ENCODE results near the gene CLIP2.
"Not testable (repeated sequence)": the region's sequence is repeated elsewhere in the genome, so short reads cannot be mapped to it uniquely, and the experiment has no call there.

CLIP2 gene

GRCh38 chr7:74297516-74298233 lies 8.5 kb downstream of the CLIP2 start:
- DNase-seq (ENCODE audit: low read depth), result no peak

GRCh38 chr7:74299401-74299800 lies 10.2 kb downstream of the CLIP2 start:
- no peak for DNase-seq (ENCODE audit: low read depth)

GRCh38 chr7:74300926-74301325 lies 11.7 kb downstream of the CLIP2 start:
- DNase-seq (ENCODE audit: low read depth), result no peak

- DNase-seq (ENCODE audit: low read depth), result no peak
Measured at GRCh38 chr7:74302745-74303221, 13.6 kb downstream of the CLIP2 start.

GRCh38 chr7:74304550-74304949 lies 15.3 kb downstream of the CLIP2 start:
- no peak for DNase-seq (ENCODE audit: low read depth)

GRCh38 chr7:74306004-74306729 lies 17.0 kb downstream of the CLIP2 start:
- no peak for DNase-seq (ENCODE audit: low read depth)

GRCh38 chr7:74306730-74307469 lies 17.7 kb downstream of the CLIP2 start:
- DNase-seq (ENCODE audit: low read depth), result no peak

- DNase-seq (ENCODE audit: low read depth), result no peak
Measured at GRCh38 chr7:74307738-74308505, 18.7 kb downstream of the CLIP2 start.

- DNase-seq (ENCODE audit: low read depth), result no peak
Measured at GRCh38 chr7:74309181-74309580, 20.0 kb downstream of the CLIP2 start.

- no peak for DNase-seq (ENCODE audit: low read depth)
Measured at GRCh38 chr7:74311305-74311744, 22.1 kb downstream of the CLIP2 start.

GRCh38 chr7:74312418-74313028 lies 23.3 kb downstream of the CLIP2 start:
- no peak for DNase-seq (ENCODE audit: low read depth)

- DNase-seq (ENCODE audit: low read depth), result not testable (repeated sequence)
Measured at GRCh38 chr7:74315891-74316290, 26.7 kb downstream of the CLIP2 start.

- no peak for DNase-seq (ENCODE audit: low read depth)
Measured at GRCh38 chr7:74317146-74317782, 28.1 kb downstream of the CLIP2 start.

GRCh38 chr7:74318043-74318442 lies 28.8 kb downstream of the CLIP2 start:
- no peak for DNase-seq (ENCODE audit: low read depth)

GRCh38 chr7:74320645-74321221 lies 31.5 kb downstream of the CLIP2 start:
- no peak for DNase-seq (ENCODE audit: low read depth)

- DNase-seq (ENCODE audit: low read depth), result not testable (repeated sequence)
Measured at GRCh38 chr7:74322892-74323291, 33.7 kb downstream of the CLIP2 start.

GRCh38 chr7:74324531-74325209 lies 35.5 kb downstream of the CLIP2 start:
- DNase-seq (ENCODE audit: low read depth), result no peak

- DNase-seq (ENCODE audit: low read depth), result no peak
Measured at GRCh38 chr7:74325210-74325565, 36.0 kb downstream of the CLIP2 start.

GRCh38 chr7:74329225-74329624 lies 40.0 kb downstream of the CLIP2 start:
- DNase-seq (ENCODE audit: low read depth), result no peak
